GM19467 (cell line): ENCODE results near the gene RASSF10.

Experiments used
- ATAC-seq: cut with Tn5 transposase; IDR thresholded peaks from one replicate; pipeline ENCODE4 v1.9.1; 2021; ENCODE audit warnings: mild to moderate bottlenecking, moderate library complexity; ENCODE audit not compliant: unreplicated experiment

RASSF10 gene

DNA sequence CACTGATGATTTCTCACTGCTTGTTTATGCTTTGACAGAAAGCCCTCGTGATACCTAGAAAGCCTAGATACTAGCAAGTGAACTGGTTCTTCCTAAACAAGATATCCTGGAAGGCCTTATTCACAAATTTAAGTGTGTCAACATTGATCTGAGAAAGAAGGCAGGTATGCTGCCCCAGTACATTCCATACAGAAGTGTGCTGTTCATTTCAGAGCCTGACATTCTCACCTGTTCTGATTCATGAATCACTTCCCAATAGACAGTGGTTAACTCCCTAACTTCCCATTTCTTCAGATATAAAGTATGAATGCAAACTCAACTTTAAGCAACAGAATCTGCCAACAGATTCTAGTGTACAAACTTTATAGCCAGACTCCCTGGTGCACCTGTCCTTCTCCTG lies 15.5 kb upstream of the RASSF10 start:
- no peak for ATAC-seq

GRCh38 chr11:12994476-12994875 lies 14.6 kb upstream of the RASSF10 start:
- no peak for ATAC-seq

DNA sequence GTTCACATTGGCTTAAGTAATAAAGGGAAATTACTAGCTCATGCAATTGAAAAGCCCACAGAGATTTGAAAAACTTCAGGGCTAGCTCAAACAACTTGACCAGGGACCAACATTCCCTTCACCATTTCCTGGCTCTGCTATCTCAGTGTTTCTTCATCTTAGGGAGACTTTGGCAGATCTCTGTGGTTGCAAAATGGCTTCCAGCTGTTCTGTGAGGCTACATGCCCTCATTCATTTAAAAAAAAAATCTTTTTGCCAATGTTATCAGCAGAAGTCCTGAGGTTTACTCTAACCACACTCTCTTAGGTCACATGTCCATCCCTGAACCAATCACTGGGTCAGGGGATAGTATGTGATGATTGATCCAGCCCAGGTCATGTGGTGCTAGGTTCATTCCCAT lies 13.9 kb upstream of the RASSF10 start:
- no peak for ATAC-seq

- no peak for ATAC-seq
These were observed 13.3 kb upstream of the RASSF10 start for GRCh38 chr11:12995823-12996222.

DNA sequence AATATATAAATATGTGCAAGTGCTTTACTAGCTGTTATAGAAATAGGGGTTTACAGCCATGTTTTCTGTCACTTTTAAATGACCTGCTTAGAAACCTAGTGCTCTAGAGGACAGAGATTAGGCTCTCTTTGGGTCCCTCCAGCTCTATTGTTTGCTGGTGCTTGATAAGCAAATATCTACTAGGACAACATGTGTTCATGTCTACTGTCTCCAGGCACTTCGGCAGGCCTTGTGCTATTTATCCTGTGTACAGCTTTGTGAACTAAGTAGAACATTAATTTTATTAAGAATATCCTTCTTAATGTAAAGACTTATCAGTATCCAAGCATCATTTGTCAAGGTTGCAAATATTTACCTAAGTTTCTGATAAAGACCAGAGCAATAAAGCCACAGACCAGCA lies 11.9 kb upstream of the RASSF10 start:
- no peak for ATAC-seq

DNA sequence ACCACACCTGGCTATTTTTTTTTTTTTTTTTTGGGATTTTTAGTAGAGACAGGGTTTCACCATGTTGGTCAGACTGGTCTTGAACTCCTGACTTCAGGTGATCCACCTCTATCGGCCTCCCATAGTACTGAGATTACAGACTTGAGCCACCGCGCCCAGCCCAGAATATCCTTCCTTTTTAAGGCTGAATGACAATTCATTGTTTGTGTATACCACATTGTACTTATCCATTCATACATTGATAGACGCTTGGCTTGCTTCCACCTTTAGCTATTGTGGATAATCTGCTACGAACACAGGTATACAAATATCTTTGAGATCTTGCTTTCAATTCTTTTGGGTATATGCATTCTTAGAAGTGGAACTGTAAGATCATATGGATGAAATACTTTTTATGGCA lies 10.8 kb upstream of the RASSF10 start:
- ATAC-seq, result no peak

- no peak for ATAC-seq
These were observed 9.5 kb upstream of the RASSF10 start for GRCh38 chr11:12999597-12999996.

DNA sequence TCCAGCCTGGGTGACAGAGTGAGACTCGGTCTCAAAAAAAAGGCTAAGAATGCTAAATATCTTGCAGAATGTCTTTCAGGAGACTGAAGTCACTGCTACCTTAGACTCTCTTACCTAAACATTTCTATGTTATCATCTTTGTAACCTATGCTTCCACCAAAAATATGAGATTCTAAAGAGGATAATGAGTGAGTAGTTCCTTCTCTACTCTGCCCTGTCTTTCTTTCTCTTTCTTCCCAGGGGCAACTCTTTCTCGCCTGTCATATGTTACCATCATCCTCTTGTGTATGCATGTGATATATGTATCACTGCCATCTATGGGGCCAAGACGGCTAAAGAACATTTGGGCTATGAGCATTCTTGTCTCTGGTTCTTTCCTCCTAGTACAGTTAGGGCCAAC lies 9.0 kb upstream of the RASSF10 start:
- ATAC-seq, result no peak

DNA sequence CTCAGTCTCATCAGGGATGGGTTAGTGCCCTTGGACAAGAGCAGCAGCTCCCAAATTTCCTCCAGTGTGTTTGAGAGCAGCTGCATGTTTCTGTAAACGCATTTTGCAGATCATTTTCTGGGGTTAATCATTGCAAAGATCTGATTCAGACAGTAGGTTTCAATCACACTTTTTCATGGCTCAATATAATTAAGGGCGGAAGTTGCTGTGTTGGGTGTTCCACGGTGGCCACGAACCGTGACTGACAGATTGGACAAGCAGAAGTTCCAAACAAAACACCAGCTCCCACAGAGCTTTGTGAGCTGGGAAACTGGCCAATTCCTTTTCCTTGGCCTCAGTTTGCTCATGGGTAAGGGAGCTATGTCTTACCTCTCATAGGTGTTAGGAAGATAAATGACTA lies 8.4 kb upstream of the RASSF10 start:
- ATAC-seq, result no peak

DNA sequence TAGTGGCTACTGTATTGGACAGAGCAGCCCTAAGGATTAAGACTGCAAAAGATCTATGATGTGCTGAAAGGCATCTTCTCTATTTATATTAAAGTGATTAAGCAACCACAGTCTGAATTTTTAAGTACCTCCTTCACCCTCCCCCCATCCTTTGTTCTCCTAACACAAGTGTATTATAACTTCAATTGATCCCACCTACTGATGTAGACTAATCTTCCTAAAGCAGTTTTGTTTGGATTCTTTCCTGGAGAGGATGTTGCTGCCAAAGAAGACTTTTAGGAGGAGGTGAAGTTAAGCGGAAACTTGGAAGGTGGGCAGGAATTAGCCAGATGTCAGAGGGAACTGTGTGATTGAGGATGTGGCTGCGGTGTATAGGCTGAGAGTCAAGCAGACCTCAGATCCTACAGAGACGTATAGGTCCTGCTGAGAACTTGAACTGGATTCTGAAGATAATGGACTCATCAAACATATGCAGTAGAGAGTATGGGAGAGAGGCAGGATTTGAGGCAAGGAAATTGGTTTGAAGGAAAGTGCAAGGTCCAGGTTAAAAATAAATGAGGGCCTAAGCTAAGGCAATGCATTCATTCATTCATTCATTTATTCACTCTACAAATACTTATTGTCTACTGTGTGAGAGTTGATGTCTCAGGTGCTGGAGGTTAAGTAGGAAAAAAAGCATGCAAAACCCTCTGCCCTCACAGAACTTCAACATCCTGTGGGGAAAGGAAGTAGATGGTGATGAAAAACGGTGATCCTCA lies 5.2 kb upstream of the RASSF10 start:
- no peak for ATAC-seq

GRCh38 chr11:13007182-13008060 lies 1.7 kb upstream of the RASSF10 start:
- ATAC-seq, result no peak

GRCh38 chr11:13008061-13008435 lies 1.1 kb upstream of the RASSF10 start:
- no peak for ATAC-seq

- no peak for ATAC-seq
These were observed 382 bp downstream of the RASSF10 start for GRCh38 chr11:13009476-13009920.

DNA sequence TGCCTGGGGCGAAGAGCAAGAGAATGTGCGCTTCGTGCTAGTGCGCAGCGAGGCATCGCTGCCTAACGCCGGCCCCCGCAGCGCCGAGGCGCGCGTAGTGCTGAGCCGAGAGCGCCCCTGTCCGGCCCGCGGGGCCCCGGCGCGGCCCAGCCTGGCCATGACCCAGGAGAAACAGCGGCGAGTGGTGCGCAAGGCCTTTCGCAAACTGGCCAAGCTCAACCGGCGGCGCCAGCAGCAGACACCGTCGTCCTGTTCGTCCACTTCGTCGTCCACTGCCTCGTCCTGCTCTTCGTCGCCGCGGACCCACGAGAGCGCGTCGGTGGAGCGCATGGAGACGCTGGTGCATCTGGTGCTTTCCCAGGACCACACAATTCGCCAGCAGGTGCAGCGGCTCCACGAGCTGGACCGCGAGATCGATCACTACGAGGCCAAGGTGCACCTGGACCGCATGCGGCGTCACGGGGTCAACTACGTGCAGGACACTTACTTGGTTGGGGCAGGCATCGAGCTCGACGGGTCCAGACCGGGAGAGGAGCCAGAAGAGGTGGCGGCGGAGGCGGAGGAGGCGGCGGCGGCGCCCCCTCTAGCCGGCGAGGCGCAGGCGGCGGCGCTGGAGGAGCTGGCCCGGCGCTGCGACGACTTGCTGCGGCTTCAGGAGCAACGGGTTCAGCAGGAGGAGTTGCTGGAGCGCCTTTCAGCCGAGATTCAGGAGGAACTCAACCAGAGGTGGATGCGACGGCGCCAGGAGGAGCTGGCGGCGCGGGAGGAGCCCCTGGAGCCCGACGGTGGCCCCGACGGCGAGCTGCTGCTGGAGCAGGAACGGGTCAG lies 1.0 kb downstream of the RASSF10 start:
- ATAC-seq, result no peak

GRCh38 chr11:13010749-13011465 lies 1.8 kb downstream of the RASSF10 start:
- ATAC-seq, result no peak

DNA sequence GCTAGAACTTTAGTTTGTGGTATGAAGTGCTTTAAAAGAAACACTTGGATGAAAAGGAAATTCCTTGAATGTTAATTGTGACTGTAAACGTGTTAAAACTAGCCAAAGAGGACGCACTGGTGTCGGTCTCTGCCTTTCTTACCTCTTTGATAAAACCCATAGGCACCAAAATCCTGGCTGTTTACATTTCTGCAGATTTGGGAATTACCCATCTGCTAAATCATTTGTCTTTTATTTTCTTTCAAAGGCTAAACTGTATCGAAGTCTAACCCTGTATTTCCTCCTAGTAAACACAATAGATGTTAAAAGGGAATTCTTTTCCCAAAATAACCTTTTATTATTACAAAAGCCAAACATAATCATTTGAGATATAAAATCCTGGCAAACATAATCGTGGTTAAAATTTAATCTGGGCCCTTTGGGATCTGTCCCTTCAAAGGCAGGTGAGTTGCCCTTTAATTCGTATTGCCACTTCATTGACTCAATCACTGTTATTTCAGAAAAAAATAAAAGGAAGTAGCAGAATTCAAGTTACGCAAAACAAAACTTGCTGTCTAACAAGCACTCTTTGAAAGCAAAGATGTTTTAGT lies 2.4 kb downstream of the RASSF10 start:
- ATAC-seq, result no peak

DNA sequence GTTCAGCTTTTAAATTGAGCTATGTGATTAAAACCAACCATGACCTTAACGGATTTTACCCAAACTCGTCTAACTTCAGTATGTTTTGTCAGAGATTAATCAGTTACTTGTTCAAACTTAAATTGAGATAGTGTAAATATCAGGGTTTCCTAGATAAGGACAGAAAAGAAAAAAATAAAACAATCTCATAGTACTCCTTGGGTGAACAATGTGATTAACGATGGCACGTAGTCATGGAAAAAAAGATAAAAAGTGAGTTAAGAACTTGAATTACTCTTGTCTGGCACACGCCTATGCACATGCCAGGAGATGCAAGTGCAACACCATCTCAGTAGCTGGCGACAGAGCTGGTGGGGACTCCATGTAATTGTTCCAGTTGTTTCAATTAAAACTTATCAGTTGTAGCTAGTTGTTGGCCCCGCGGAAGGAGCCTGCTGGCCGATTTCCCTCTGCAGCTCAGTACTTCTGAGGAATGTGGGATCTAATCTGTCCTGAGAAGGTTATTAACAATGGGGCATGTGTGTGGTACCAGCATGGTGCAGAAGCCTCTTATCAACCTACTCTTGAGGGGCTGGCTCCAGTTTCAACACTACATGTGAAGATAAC lies 3.0 kb downstream of the RASSF10 start:
- no peak for ATAC-seq

GRCh38 chr11:13013054-13013488 lies 4.0 kb downstream of the RASSF10 start:
- no peak for ATAC-seq

DNA sequence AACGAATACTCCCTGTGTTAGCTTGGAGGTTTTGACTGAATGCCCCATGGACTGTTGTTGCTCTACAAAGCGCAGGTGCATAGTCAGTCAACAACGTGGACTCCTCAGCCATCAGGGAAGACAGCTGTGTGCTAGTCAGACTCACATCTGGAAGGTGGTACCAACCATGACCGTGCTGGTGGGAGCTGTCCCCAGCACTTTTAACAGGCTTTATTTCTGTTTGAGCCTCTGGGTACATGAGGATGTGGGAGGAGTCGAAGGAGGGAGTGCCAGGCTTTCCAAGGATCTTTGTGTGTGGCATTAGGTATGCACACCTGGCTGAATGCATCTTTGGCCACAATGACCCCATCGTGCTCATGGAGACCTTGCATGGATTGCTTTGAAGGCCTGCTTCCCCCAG lies 6.6 kb downstream of the RASSF10 start:
- ATAC-seq, result no peak

DNA sequence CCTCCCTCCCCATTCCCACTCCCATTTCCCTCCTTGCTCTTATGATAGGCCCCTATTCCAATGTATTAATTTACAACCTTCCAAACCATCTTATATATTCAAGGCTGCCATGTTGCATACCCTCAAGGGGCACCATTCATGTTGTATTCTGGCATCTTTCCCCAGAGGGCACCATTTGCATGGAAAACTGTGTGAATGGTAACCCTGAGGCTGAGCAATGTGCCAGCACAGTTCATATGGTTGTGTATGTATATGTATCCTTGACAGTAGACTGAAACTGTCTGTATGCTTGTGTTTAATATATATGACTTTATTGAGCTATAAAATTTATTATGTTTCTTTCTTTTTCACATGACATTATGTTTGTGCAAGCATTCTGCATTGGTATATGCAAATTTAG lies 7.3 kb downstream of the RASSF10 start:
- no peak for ATAC-seq
